ENCODE results near the gene CSRP3. TPM values are rescaled to one million over a fixed set of nuclear protein-coding genes. Genes with fewer than 3 reads are reported as not detected.

CSRP3 gene
- total RNA-seq, 2 experiments from 2014 or later = not detected

- no peak for ATAC-seq
- TF ChIP-seq CTCF (IDR thresholded peaks at IDR 0.05) = no peak
- ChIA-PET POLR2A (no interaction called here), CTCF (interaction anchor here (0.6 to 1.1 kb wide), 3 partner anchors 61 to 133 kb away, joined by 3 to 4 read pairs (median 3); no protein-coding TSS in a partner anchor)
- no peaks in the 10 kb centered on the region for H3K36me3 Mint-ChIP-seq (ENCODE audit: low read depth)
- no peaks in the 10 kb centered on the region for H3K9me3 Mint-ChIP-seq
- intact Hi-C loops (cut with micrococcal nuclease) = no loop called here
- no peak for DNase-seq
- H3K4me3 Mint-ChIP-seq = no peak overlapping the region
- no peaks in the 10 kb centered on the region for H3K4me1 Mint-ChIP-seq (ENCODE audit: low read depth)
- peaks cover 5% of the 10 kb centered on the region for H3K27me3 Mint-ChIP-seq
- H3K27ac Mint-ChIP-seq = no peak overlapping the region
These were observed 2.7 kb downstream of the CSRP3 start for GRCh38 chr11:19199048-19199447.

GRCh38 chr11:19196432-19196831, 5.4 kb downstream of the CSRP3 start:
- Mint-ChIP-seq H3K9me3 (no peaks in the 10 kb centered on the region), H3K4me3 (no peak overlapping the region), H3K36me3 (ENCODE audit: low read depth) (no peaks in the 10 kb centered on the region), H3K4me1 (ENCODE audit: low read depth) (no peaks in the 10 kb centered on the region), H3K27me3 (peaks cover 5% of the 10 kb centered on the region), H3K27ac (no peak overlapping the region)
- ChIA-PET POLR2A (interaction anchor here (0.5 kb wide), 1 partner anchor 612 kb away, joined by 3 read pairs; no protein-coding TSS in a partner anchor), CTCF (no interaction called here)
- TF ChIP-seq CTCF (IDR thresholded peaks at IDR 0.05) = no peak
- DNase-seq = no peak
- no peak for ATAC-seq
- intact Hi-C loops (cut with micrococcal nuclease) = no loop called here

GRCh38 chr11:19194620-19195308, 7.0 kb downstream of the CSRP3 start:
- ChIA-PET CTCF (no interaction called here), POLR2A (no interaction called here)
- ATAC-seq = no peak
- TF ChIP-seq CTCF (IDR thresholded peaks at IDR 0.05) = no peak
- no peaks in the 10 kb centered on the region for H3K9me3 Mint-ChIP-seq
- intact Hi-C loops (cut with micrococcal nuclease) = no loop called here
- no peak overlapping the region for H3K4me3 Mint-ChIP-seq
- no peaks in the 10 kb centered on the region for H3K36me3 Mint-ChIP-seq (ENCODE audit: low read depth)
- no peaks in the 10 kb centered on the region for H3K27me3 Mint-ChIP-seq
- no peak overlapping the region for H3K27ac Mint-ChIP-seq
- H3K4me1 Mint-ChIP-seq (ENCODE audit: low read depth) = no peaks in the 10 kb centered on the region
- DNase-seq = no peak

- H3K9me3 Mint-ChIP-seq = no peaks in the 10 kb centered on the region
- H3K27ac Mint-ChIP-seq = no peak overlapping the region
- no peaks in the 10 kb centered on the region for H3K36me3 Mint-ChIP-seq (ENCODE audit: low read depth)
- CTCF ChIA-PET = interaction anchor here (1.4 kb wide), 1 partner anchor 66 kb away, joined by 4 read pairs; no protein-coding TSS in a partner anchor
- H3K4me3 Mint-ChIP-seq = no peak overlapping the region
- no peak for TF ChIP-seq CTCF (IDR thresholded peaks at IDR 0.05)
- DNase-seq (no peak), ATAC-seq (no peak)
- H3K4me1 Mint-ChIP-seq (ENCODE audit: low read depth) = no peaks in the 10 kb centered on the region
- POLR2A ChIA-PET = no interaction called here
- intact Hi-C loops (cut with micrococcal nuclease) = no loop called here
- H3K27me3 Mint-ChIP-seq = no peaks in the 10 kb centered on the region
These were observed 7.9 kb downstream of the CSRP3 start for GRCh38 chr11:19193916-19194315.

GRCh38 chr11:19191530-19192169, 10.1 kb downstream of the CSRP3 start:
- intact Hi-C loops (cut with micrococcal nuclease) = no loop called here
- ChIA-PET POLR2A (no interaction called here), CTCF (no interaction called here)
- Mint-ChIP-seq H3K4me3 (no peak overlapping the region), H3K27ac (no peak overlapping the region), H3K36me3 (ENCODE audit: low read depth) (no peaks in the 10 kb centered on the region), H3K4me1 (ENCODE audit: low read depth) (no peaks in the 10 kb centered on the region), H3K27me3 (no peaks in the 10 kb centered on the region), H3K9me3 (no peaks in the 10 kb centered on the region)
- ATAC-seq (no peak), DNase-seq (no peak)
- TF ChIP-seq CTCF (IDR thresholded peaks at IDR 0.05) = no peak

Data from activated CD8-positive, alpha-beta T cell treated with anti-CD3 and anti-CD28 coated beads for 36 hours (primary cell).